Thyroid gland (tissue), 4 donors: ENCODE data around the gene DNTT.

Experiments used
- CTCF ChIP-seq, 6 experiments: fragments of 200-600 bp in 3 of 6; fragments of 450-650 bp in 3 of 6; sonication (generic) in 3 of 6; IDR thresholded peaks; one replicate each; pipeline ENCODE4 v1.5.1; 2016 to 2019; ENCODE audit warnings: antibody characterized with exemption in 6 of 6, mild to moderate bottlenecking in 2 of 6, inconsistent platforms in 1 of 6, moderate library complexity in 1 of 6
- POLR2A ChIP-seq, 2 donors: fragments of 450-650 bp; IDR thresholded peaks; one replicate each; pipeline ENCODE4 v1.6.1; 2017; ENCODE audit warnings: antibody characterized with exemption in 2 of 2, mild to moderate bottlenecking in 2 of 2, moderate library complexity in 1 of 2

DNA sequence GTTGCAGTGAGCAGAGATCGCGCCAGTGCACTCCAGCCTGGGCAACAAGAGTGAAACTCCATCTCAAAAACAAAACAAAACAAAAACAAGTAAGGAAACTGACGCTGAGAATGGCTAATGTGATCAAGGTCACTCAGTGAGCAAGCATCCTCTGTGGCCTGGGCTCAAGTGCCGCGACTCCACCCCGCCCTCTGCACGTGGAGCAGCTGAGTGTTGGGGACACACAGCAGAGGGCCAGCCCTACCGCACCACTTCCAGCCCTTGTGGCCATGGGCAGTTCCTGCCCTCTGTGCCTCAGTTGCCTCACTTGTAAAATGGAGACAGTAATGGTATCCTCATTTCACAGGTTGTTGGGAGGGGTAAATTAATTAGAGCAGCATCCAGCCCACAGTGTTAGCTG lies 75.5 kb downstream of the DNTT start:
- TF ChIP-seq CTCF (IDR thresholded peaks at IDR 0.05) (no peak), POLR2A (IDR thresholded peaks at IDR 0.05) (no peak)
